Ecto neural progenitor cell (in vitro differentiated cells): ENCODE results near the gene TRO.

ENCODE experiments used
- DNase-seq: peaks from one replicate; pipeline ENCODE4 v3.0.0-alpha.2; 2018; ENCODE audit warnings: low spot score

Gene TRO

GRCh38 chrX:54920610-54921426, at the start of gene TRO:
Gene TRO (plus strand): TSS chrX:54920824. CDS start chrX:54922247, 1,423 bp downstream.
- DNase-seq: peak; percentile 66

GRCh38 chrX:54885740-54886139, 34.9 kb upstream of the TRO start:
- no peak for DNase-seq

- no peak for DNase-seq
These were observed 29.1 kb upstream of the TRO start for GRCh38 chrX:54891573-54891972.

- DNase-seq: no peak
These were observed 26.5 kb upstream of the TRO start for GRCh38 chrX:54894159-54894558.

- no peak for DNase-seq
These were observed 10.7 kb upstream of the TRO start for GRCh38 chrX:54909941-54910340.

GRCh38 chrX:54921427-54922021, 900 bp downstream of the TRO start:
- peak; percentile 85 for DNase-seq

GRCh38 chrX:54922547-54922946, 1.9 kb downstream of the TRO start:
- no peak for DNase-seq

- peak; percentile 8 for DNase-seq
These were observed 2.8 kb downstream of the TRO start for GRCh38 chrX:54923376-54923775.

GRCh38 chrX:54926978-54927377, 6.4 kb downstream of the TRO start:
- DNase-seq: peak; percentile 1

- peak; percentile 23 for DNase-seq
These were observed 8.3 kb downstream of the TRO start for GRCh38 chrX:54928876-54929275.

GRCh38 chrX:54930291-54931049, 9.8 kb downstream of the TRO start:
- peak; percentile 11 for DNase-seq

GRCh38 chrX:54931107-54931506, 10.5 kb downstream of the TRO start:
- DNase-seq: no peak

GRCh38 chrX:54933150-54933826, 12.7 kb downstream of the TRO start:
- no peak for DNase-seq

- DNase-seq: no peak
These were observed 13.4 kb downstream of the TRO start for GRCh38 chrX:54934058-54934457.

- no peak for DNase-seq
These were observed 14.3 kb downstream of the TRO start for GRCh38 chrX:54934890-54935289.

GRCh38 chrX:54935306-54935705, 14.7 kb downstream of the TRO start:
- no peak for DNase-seq

- no peak for DNase-seq
These were observed 16.8 kb downstream of the TRO start for GRCh38 chrX:54937416-54937815.

GRCh38 chrX:54944816-54945215, 24.2 kb downstream of the TRO start:
- no peak for DNase-seq

GRCh38 chrX:54945224-54945623, 24.6 kb downstream of the TRO start:
- DNase-seq: no peak

- no peak for DNase-seq
These were observed 30.2 kb downstream of the TRO start for GRCh38 chrX:54950730-54951375.

GRCh38 chrX:54961750-54962149, 41.1 kb downstream of the TRO start:
- DNase-seq: no peak
